NCI-H1417 (cell line): ENCODE data around the gene ZNF143.
A peak's percentile ranks its signal among the peaks of the same experiment; 100 is the strongest.

Source experiments
- DNase-seq, 3 experiments: peaks; one replicate each; lab custom pipeline; 2025; lab: John Stamatoyannopoulos, UW

The ZNF143 gene

DNA sequence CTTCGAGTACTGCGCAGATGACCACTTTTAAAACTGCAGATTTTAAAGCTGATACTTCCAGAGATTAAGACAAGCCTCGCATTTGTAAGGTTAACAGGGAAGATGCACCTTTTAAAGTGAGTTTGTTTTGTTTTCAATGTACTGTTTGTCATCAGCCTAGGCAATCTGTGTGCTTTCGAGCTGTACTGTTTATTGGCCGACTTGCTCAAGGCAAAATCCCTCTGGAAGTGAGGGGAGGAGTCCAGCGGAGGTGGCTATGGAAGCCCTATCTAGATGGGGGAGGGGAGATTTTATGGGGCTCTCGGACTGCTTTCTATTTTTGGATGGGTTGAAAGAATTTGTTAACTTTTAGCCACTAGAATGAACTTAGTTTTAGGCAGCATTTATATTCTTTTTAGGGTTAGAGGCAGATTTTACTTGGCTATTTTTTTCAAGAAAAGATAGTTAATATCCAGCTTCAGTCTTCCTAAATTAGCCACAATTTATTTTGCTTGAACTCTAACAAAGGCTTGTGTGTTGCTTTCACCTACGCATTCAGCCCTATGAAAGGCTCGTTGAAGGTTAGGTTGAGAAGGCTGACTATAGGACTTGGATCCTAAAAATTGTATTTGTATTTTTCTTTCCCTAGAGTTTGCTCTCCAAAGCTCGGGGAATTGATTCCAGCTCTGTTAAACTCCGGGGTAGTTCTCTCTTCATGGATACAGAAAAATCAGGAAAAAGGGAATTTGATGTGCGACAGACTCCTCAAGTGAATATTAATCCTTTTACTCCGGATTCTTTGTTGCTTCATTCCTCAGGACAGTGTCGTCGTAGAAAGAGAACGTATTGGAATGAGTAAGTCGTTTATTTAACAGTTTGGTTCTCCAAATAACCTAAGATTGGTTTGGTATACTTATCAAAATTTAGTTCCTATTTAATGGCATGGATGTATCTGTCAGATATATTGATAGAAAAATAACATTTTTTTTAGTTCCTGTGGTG lies 114.7 kb downstream of the ZNF143 start:
- peak; percentile 67 to 83 (median 74) for DNase-seq

DNA sequence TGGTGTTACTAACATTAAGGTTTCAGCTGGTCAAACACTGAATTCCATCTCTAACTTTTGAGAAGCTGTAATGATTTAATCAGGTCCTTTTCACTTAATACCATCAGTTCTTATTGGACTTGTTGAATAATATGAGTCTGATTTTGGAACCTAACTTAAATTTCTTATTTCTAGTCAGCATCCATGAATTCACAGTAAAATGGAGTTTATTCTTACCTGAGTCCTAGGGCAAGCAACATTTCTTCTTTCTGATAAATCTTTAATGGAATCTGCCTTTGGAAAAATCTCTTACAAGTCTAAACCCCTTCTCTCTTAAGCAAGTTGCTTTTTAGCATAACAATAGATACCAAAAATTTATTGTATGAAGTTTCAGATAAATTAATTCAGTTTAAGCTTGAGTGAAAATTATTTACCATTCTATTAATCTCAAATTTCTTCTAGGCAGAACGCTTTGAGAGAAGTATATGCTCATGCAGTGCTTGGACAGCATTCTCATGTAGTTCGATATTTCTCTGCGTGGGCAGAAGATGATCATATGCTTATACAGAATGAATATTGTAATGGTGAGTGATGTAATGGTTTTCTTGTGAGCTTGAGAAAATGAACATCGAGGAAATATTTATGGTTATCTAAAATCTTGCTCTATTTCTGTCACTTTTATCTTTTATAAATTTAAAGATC lies 116.0 kb downstream of the ZNF143 start:
- no peak for DNase-seq

DNA sequence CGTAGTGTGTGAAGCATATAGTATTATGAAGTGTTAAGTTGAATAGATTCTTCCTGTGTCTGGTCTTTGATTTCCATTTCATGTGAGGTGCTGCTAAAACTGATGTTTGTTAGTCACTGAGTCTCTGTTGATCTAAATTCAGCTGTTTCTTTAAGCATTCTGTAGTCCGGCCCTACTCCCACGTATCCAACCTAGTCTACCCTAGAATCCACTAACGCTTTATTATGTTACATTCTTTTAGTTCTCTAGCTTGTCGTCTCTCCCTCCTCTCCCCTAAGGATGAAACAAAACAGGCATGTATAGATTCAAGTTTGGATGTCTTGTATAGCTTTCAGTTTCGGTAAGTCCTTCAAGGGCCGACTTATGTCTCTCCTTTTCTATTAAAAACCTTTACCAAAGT lies 116.7 kb downstream of the ZNF143 start:
- DNase-seq = no peak
